A549 (cell line): ENCODE data around the gene PDE3B. TPM values are rescaled to one million over a fixed set of nuclear protein-coding genes. Genes with fewer than 3 reads are reported as not detected.

Experiments used
- ATAC-seq, 2 experiments: fragments of 200-7000 bp in 1 of 2; fragments of >200 bp in 1 of 2; cut with Nextera tagmentation in 1 of 2; cut with Tn5 transposase in 1 of 2; 3 replicates each; pipeline versions ENCODE4 v1.8.0 to v1.9.1; 2018 to 2020; ENCODE audit warnings: mild to moderate bottlenecking in 1 of 2, moderate library complexity in 1 of 2
- CTCF ChIA-PET: fragments of 300-600 bp; sonication (Branson Sonifier 250); formaldehyde crosslinking; extraction: SDS; loops from one replicate; lab custom pipeline; 2021; ENCODE audit warnings: antibody characterized with exemption, inconsistent platforms; lab: Yijun Ruan, JAX
- POLR2A ChIA-PET: fragments of 350-600 bp; formaldehyde crosslinking; extraction: SDS; loops from one replicate; lab custom pipeline; 2021; ENCODE audit warnings: antibody characterized with exemption, inconsistent platforms; lab: Yijun Ruan, JAX
- DNase-seq, 2 experiments: peaks; one replicate each; pipeline versions ENCODE4 v3.0.0 to v3.0.0-alpha.2; 2011 to 2016; ENCODE audit warnings: low read depth in 1 of 2, low spot score in 1 of 2
- FAIRE-seq: peaks from 2 replicates; lab custom pipeline; 2011; peaks lifted over from hg19 to GRCh38; lab: Jason Lieb, UNC
- H3K27ac ChIP-seq, 2 experiments: fragments of >200 bp; sonication (Bioruptor Twin); formaldehyde crosslinking; 3 replicates each; pipeline ENCODE4 v1.5.1; 2016 to 2017
- H3K4me1 ChIP-seq: fragments of >200 bp; sonication (Bioruptor Twin); formaldehyde crosslinking; 3 replicates; pipeline ENCODE4 v1.6.1; 2016
- H3K4me2 ChIP-seq: fragments of >200 bp; sonication (Bioruptor Twin); formaldehyde crosslinking; 3 replicates; pipeline ENCODE4 v1.6.1; 2016
- H3K4me3 ChIP-seq: fragments of >200 bp; sonication (Bioruptor Twin); formaldehyde crosslinking; 3 replicates; pipeline ENCODE4 v1.5.1; 2016
- H3K9me3 ChIP-seq: fragments of >200 bp; sonication (Bioruptor Twin); formaldehyde crosslinking; 3 replicates; pipeline ENCODE4 v1.6.1; 2016
- CEBPB ChIP-seq, 2 experiments: fragments of >200 bp in 1 of 2; sonication (Bioruptor Twin) in 1 of 2; formaldehyde crosslinking in 1 of 2; IDR thresholded peaks; 2 replicates each; pipeline ENCODE4 v1.6.1; 2012 to 2016
- EHMT2 ChIP-seq: fragments of 200-600 bp; sonication (generic); IDR thresholded peaks from 2 replicates; pipeline ENCODE4 v1.6.1; 2016; ENCODE audit warnings: antibody characterized with exemption, low read depth, mild to moderate bottlenecking, moderate library complexity
- EP300 ChIP-seq, 2 experiments: fragments of >200 bp; sonication (Bioruptor Twin); formaldehyde crosslinking; IDR thresholded peaks; 2 replicates in 1 of 2; 3 replicates in 1 of 2; pipeline ENCODE4 v1.6.1; 2016 to 2017
- FOXS1 ChIP-seq: fragments of 250-450 bp; sonication (Bioruptor Pico); IDR thresholded peaks from 2 replicates; pipeline ENCODE4 v1.5.0; 2020; ENCODE audit warnings: mild to moderate bottlenecking, moderate library complexity
- GATA3 ChIP-seq: IDR thresholded peaks from 2 replicates; pipeline ENCODE4 v1.6.1; 2012; ENCODE audit warnings: borderline replicate concordance
- HMGXB4 ChIP-seq: fragments of 250-450 bp; sonication (Bioruptor Pico); IDR thresholded peaks from 2 replicates; pipeline ENCODE4 v1.5.0; 2021; ENCODE audit warnings: mild to moderate bottlenecking, moderate library complexity, borderline replicate concordance
- HOXB13 ChIP-seq: fragments of 250-450 bp; sonication (Bioruptor Pico); IDR thresholded peaks from 2 replicates; pipeline ENCODE4 v1.5.0; 2020; ENCODE audit warnings: low read depth, mild to moderate bottlenecking, moderate library complexity
- HOXB5 ChIP-seq: fragments of 250-450 bp; sonication (Bioruptor Pico); IDR thresholded peaks from 2 replicates; pipeline ENCODE4 v1.5.0; 2020; ENCODE audit warnings: mild to moderate bottlenecking, moderate library complexity
- JUNB ChIP-seq: fragments of >200 bp; sonication (Bioruptor Twin); formaldehyde crosslinking; IDR thresholded peaks from 2 replicates; pipeline ENCODE4 v1.6.1; 2016
- KDM5A ChIP-seq: fragments of 200-600 bp; sonication (generic); IDR thresholded peaks from 2 replicates; pipeline ENCODE4 v1.6.1; 2016; ENCODE audit warnings: antibody characterized with exemption, mild to moderate bottlenecking
- MAFK ChIP-seq: fragments of 450-650 bp; IDR thresholded peaks from 2 replicates; pipeline ENCODE4 v1.6.1; 2014; ENCODE audit not compliant: partially characterized antibody
- MAZ ChIP-seq: fragments of 150-350 bp; IDR thresholded peaks from 2 replicates; pipeline ENCODE4 v1.6.1; 2014; ENCODE audit warnings: antibody characterized with exemption, low read depth, low read length, borderline replicate concordance
- MYC ChIP-seq: IDR thresholded peaks from 2 replicates; pipeline ENCODE4 v1.6.1; 2012; ENCODE audit warnings: mild to moderate bottlenecking, inconsistent platforms, low read length, improper control_type of control experiment, borderline replicate concordance
- NFE2L2 ChIP-seq: fragments of 150-350 bp; conservative IDR thresholded peaks from 2 replicates; pipeline ENCODE4 v1.6.1; 2014; ENCODE audit warnings: low read length
- NPAS2 ChIP-seq: fragments of 250-450 bp; sonication (Bioruptor Pico); IDR thresholded peaks from 2 replicates; pipeline ENCODE4 v1.8.0; 2022; ENCODE audit warnings: mild to moderate bottlenecking, moderate library complexity, borderline replicate concordance
- PBX3 ChIP-seq: IDR thresholded peaks from 2 replicates; pipeline ENCODE4 v1.6.1; 2012
- POLR2AphosphoS2 ChIP-seq: conservative IDR thresholded peaks from 2 replicates; pipeline ENCODE4 v1.6.1; 2012; ENCODE audit warnings: low read length, improper control_type of control experiment, inconsistent platforms
- RCOR1 ChIP-seq: fragments of 150-350 bp; IDR thresholded peaks from 2 replicates; pipeline ENCODE4 v1.6.1; 2014; ENCODE audit warnings: antibody characterized with exemption, low read length, low read depth
- SREBF2 ChIP-seq: fragments of 450-650 bp; IDR thresholded peaks from 2 replicates; pipeline ENCODE4 v1.6.1; 2014; ENCODE audit warnings: mild to moderate bottlenecking, moderate library complexity
- TFCP2L1 ChIP-seq: fragments of 250-450 bp; sonication (Bioruptor Pico); IDR thresholded peaks from 2 replicates; pipeline ENCODE4 v1.5.0; 2021; ENCODE audit warnings: mild to moderate bottlenecking
- ZNF302 ChIP-seq: fragments of 250-450 bp; sonication (Bioruptor Pico); IDR thresholded peaks from 2 replicates; pipeline ENCODE4 v1.9.0; 2021; ENCODE audit warnings: inconsistent platforms, mild to moderate bottlenecking, moderate library complexity
- ZSCAN20 ChIP-seq: fragments of 250-450 bp; sonication (Bioruptor Pico); IDR thresholded peaks from 2 replicates; pipeline ENCODE4 v1.8.0; 2022; ENCODE audit warnings: mild to moderate bottlenecking, moderate library complexity
- WGBS: methylation state at CpG from one replicate; pipeline ENCODE4 v1.1.6; 2017; ENCODE audit errors: missing lambda C conversion rate; 5-methylcytosine and 5-hydroxymethylcytosine counted together
- polyA plus RNA-seq, 4 experiments: library from polyadenylated mRNA; depleted of rRNA in 3 of 4; stranded (reverse); fragments of >200 nt; fragmentation: RNase III in 1 of 4; extraction: RNeasy Plus Mini Kit Qiagen cat#74134 plus additional on column Dnase treatment in 1 of 4; gene quantifications; 2 replicates in 3 of 4; 3 replicates in 1 of 4; pipeline ENCODE4 v1.2.3, GENCODE V29; 2011 to 2017

PDE3B gene
- polyA plus RNA-seq, 2 of the 4 experiments (the other 2 are of a cell fraction), result 2.4 to 2.9 TPM

- ATAC-seq (no peak), DNase-seq (no peak), FAIRE-seq (no peak)
- CTCF ChIA-PET, result no interaction called here
- Histone ChIP-seq H3K27ac (no peak overlapping the region), H3K9me3 (no peaks in the 10 kb centered on the region), H3K4me2 (no peak overlapping the region), H3K4me3 (no peak overlapping the region), H3K4me1 (no peaks in the 10 kb centered on the region)
- WGBS, result 10% methylated on average over 1 of the region's 1 CpG
- TF ChIP-seq GATA3, result no peak
- no peak for TF ChIP-seq FOXS1 (CRISPR knock-in tag)
- no peak for TF ChIP-seq TFCP2L1 (CRISPR knock-in tag)
- no peak for TF ChIP-seq NFE2L2
- TF ChIP-seq EHMT2, result no peak
- TF ChIP-seq HOXB5 (CRISPR knock-in tag), result no peak
- POLR2A ChIA-PET, result no interaction called here
These were observed 8.8 kb upstream of the PDE3B start for GRCh38 chr11:14634813-14635212.

- Histone ChIP-seq H3K9me3 (no peaks in the 10 kb centered on the region), H3K4me1 (no peaks in the 10 kb centered on the region), H3K4me3 (no peak overlapping the region), H3K27ac (no peak overlapping the region), H3K4me2 (no peak overlapping the region)
- WGBS, result 73% methylated on average over 1 of the region's 1 CpG
- DNase-seq (no peak), ATAC-seq (no peak), FAIRE-seq (no peak)
- ChIA-PET CTCF (no interaction called here), POLR2A (no interaction called here)
- no peak for TF ChIP-seq MYC
- no peak for TF ChIP-seq RCOR1
- no peak for TF ChIP-seq NPAS2 (CRISPR knock-in tag)
- TF ChIP-seq HMGXB4 (CRISPR knock-in tag), result no peak
- no peak for TF ChIP-seq ZNF302 (CRISPR knock-in tag)
- no peak for TF ChIP-seq KDM5A
- no peak for TF ChIP-seq PBX3
- TF ChIP-seq NFE2L2, result no peak
- no peak for TF ChIP-seq MAZ
These were observed 8.1 kb upstream of the PDE3B start for GRCh38 chr11:14635546-14635945.

- DNase-seq, result no peak
- H3K9me3 ChIP-seq, result no peaks in the 10 kb centered on the region
- no peak overlapping the region for H3K4me2 ChIP-seq
- WGBS, result 19% methylated on average over 1 of the region's 1 CpG
- no peak for ATAC-seq
- no peak overlapping the region for H3K4me3 ChIP-seq
- CTCF ChIA-PET, result no interaction called here
- POLR2A ChIA-PET, result no interaction called here
- TF ChIP-seq CEBPB (IDR thresholded peaks at IDR 0.05), result no peak
- TF ChIP-seq ZSCAN20 (CRISPR knock-in tag), result no peak
- TF ChIP-seq TFCP2L1 (CRISPR knock-in tag), result no peak
- no peak for TF ChIP-seq POLR2AphosphoS2
- TF ChIP-seq SREBF2, result no peak
- no peak for TF ChIP-seq EP300 (IDR thresholded peaks at IDR 0.05)
- no peak for TF ChIP-seq MAFK
- TF ChIP-seq JUNB, result no peak
- no peak for TF ChIP-seq HOXB13 (CRISPR knock-in tag)
- no peak for TF ChIP-seq NPAS2 (CRISPR knock-in tag)
- TF ChIP-seq EHMT2, result no peak
- no peak overlapping the region for H3K27ac ChIP-seq
- FAIRE-seq, result no peak
- no peaks in the 10 kb centered on the region for H3K4me1 ChIP-seq
These were observed 7.5 kb upstream of the PDE3B start for GRCh38 chr11:14636119-14636518.
